HL-60/S4 treated with retinoic acid at 250 ng/mL for 4 days and 3 days (cell line): ENCODE measurements around the gene CDADC1.

Source experiments
- in situ Hi-C: fragments of 300-500 bp; cut with MboI; formaldehyde crosslinking; loops from 2 replicates; pipeline ENCODE4 v1.7.0; 2022; ENCODE audit warnings: low sequenced_read_pairs

CDADC1 gene

DNA sequence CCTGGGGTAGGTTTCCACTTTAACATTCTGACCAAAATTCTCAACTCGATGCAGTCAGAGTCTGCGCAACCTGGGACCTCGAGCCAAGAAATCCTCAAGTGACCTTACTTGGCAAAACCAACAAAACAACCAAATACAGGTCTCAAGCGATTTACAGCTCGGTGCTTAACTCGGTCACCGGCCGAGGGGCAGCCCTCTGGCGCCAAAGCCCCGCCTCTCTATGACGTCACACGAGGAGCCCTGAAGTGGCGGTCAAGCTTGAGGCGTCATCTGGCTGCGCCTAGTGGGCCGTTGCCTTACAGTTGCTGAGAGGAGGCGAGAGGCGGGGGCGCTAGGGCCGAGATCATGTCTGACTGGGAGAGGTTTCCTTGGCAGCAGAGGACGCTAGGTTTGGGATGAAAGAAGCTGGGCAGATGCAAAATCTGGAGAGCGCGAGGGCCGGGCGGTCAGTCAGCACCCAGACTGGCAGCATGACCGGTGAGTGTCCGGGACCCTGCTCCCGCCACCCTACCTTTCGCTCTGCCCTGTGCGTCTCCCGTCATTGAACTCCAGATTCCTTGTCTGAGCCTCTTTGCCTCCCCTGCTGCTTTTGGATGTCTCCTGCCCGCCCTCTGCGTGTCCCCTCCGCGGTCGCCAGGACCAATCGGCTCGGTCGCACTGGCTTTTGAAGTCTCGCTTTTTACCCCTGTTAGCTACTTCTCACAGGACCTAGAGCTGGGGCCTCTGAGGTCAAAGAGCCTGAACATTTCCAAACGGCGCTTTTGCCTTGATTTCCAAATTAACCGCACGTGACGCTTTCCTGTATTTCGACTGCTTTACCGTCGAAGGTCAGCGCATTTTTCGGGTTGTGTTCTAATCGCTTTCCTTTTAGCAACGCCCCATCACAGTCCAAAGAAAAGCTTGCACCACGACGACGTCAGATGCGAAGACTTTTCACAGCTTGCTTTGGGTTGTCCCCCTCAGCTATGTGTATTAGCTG lies at the start of gene CDADC1:
Gene CDADC1 (plus strand): TSS at position 283 of the 979 bp plus-strand sequence. CDS start 113 bp downstream, at position 396.
- in situ Hi-C loops: no loop called here

DNA sequence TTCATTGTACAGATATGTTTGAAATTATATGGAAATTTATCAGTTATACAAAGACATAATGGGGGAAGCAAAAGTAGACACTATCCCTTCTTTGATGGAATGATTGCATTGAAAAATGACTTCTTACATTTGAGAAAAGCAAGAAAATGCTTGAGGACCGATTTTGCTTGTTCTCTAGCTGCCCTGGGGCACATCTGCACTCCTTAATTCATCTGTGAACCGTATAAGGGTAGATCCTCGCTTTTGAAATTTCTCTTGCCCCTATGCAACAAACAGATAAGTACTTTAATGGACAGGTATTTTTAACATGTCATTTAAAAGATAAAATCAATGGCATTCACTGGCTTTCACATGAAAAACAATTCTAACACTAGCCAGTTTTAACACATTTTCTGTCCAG lies 41.1 kb upstream of the CDADC1 start:
- in situ Hi-C loops: no loop called here

DNA sequence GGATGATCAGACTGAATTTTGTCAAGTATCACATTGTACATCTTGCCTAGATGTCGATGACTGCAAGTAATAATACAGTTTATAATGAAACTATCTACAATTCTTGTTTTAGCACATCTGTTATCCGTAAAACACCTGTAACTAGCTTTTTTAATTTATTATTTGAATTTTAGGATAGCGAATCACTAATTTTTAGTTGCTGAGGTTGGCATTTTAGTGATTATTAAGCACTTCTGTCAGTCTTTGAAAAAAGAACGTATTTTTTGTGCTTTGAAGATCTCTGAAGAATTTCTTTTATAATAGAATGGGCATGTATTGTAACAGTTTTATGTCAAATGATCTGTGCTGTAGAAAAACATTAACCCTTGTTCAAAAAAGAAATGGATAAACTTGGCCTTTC lies 39.1 kb upstream of the CDADC1 start:
- in situ Hi-C loops: no loop called here

DNA sequence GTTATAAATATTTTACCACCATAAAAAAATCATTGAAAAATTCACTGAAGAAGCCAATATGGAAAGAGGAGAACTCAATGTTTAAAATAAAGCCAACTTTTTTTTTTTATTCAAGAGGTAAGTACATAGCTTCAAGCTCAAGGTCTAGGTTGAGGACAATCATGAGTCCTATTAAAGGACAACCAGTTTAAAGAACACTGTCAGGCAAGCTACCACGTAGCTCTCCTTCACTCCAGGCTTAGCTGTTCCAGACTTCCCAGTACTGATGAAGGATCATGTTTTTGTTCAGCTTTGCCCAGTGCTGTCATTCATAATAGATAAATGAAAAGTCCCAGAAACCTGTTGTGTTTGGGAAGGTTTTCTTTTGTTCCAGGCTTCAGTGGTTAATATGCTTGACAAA lies 37.6 kb upstream of the CDADC1 start:
- in situ Hi-C loops: no loop called here

DNA sequence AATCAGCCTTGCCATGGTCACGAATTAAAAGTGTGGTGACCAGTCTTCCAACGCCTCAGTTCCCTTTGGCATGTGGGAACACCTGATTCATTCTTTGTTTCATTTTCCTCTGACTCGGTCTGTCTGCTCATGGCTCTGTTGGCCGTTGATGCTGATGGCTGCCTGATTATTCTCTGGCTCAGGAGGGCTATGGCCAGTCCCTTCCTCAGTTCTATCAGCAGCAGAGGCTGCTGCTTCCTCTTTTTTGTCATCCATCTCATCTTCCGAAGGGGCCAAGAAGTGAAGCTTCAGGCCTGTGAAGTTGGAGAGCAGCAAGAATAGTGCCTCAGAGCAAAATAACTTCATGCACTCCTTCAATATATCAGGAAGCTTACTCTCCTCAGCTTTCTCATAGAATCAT lies 37.1 kb upstream of the CDADC1 start:
- in situ Hi-C loops: no loop called here

DNA sequence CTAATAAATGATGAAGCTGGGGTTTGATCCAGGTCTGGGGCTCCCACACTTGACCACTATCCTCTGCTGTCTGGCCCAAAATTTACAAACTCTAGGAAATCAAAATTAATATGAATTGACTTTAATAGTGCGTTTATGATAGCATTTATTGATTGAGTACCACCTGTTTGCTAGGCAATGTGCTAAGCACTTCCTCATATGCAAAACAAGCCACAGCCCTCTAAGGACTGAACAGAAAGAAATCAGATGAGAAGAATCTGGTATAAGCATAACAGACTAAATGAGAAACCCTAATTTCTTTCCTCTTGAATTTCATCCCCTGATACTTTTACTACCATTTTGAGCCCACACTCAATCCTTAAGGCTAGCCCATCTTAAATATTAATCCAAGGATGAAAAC lies 34.2 kb upstream of the CDADC1 start:
- in situ Hi-C loops: no loop called here

DNA sequence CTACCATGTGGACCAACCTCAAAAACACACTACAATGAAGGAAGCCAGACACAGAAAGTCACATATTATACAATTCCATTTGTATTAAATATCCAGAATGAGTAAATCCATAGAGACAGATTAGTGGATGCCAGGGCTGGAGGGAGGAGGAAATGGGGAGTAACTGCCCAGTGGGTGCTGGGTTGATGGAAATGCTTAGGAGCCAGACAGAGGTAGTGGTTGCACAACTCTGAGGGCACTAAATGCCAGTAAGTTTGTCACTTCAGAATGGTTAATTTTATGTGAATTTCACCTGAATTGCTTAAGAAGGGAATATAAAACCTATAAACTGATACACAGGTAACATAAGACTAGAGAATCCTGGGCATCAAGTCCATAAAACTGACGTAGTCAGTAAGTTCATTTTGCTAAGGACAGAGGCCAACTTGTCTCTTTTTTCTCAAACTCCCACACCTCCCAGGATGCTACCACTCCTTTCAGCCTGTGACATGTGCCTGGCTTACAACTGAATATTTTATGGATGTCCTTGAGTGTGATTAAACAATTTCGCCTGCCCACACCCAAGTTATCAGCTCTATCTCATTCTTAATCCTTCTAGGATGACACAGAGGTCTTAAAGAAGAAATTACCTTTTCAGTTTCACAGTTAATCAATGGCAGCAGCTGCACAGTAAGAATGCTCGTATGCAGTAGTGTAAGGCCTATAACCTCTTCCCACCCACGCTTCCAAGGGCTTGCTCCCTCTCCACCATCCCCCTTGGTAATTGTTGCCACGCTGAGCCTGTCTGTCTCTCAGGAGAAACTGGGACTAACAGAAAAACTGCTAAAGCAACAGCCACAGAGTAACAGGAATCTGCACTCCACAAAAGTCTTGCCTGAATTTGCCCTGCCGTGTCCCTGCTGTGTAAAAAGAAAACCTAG lies 33.5 kb upstream of the CDADC1 start:
- in situ Hi-C loops: no loop called here

DNA sequence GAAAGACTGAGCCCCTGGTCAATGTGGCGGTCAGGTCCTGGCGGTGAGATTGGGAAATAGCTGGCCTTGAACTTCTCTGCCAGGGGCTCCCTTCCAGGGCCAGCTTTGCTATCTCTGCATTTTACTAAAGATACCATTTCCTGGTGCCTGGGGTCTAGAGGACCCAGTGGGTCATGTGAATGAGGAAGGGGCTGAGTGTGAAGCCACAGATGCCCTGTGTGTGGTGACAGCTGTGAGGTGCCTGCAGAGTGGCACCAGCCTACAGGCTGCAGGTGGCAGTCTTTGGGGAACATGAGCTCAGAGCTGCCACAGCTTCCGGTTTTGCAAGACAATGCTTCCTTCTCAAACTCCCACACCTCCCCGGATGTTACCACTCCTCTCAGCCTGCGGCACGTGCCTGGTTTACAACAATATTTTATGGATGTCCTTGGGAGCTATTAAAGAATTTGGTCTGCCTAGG lies 32.8 kb upstream of the CDADC1 start:
- in situ Hi-C loops: no loop called here

DNA sequence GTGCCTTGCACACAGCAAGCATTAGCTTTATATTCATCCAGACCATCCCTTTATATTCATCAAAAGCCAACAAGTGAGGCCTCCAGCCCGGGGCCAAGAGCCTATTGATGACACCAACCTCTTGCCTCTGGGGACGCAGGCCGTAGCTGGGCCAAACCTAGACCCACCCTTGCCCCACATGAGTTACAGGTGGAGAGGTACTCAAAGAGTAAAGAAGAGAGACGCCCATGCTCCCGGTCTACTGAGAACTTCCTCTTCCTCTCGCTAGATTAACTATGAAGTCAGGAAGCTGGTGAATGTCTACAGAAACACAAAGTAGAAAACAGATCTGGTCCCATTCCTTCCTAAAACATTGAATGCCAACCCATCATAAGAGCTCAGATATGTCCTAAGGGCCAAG lies 31.4 kb upstream of the CDADC1 start:
- in situ Hi-C loops: no loop called here

DNA sequence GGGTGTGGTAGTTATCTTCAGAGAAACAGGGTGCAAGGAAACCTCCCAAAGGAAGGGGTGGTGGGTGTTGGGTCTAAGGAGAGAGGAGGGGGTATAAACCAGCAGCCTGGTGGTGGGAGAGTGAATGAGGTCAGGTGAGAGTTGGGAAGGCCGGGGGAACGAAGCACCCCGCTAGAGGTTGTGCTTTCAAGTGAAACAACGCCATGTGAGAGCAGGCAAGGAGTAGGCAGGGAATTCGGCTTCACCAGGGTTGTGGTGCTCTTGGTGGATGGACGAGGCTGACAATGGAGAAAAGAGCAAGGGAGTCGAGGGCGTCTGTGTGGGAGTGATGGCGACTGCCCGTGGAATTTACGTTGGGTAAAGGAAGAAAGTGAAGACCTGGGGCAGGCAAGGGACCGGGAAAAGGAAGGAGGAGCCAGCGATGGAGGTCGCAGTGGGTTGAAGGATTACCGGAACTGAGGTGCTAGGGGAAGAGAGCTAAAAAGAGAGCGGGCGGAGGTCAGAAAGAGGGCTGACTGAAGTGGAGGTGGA lies 29.7 kb upstream of the CDADC1 start:
- in situ Hi-C loops: no loop called here

DNA sequence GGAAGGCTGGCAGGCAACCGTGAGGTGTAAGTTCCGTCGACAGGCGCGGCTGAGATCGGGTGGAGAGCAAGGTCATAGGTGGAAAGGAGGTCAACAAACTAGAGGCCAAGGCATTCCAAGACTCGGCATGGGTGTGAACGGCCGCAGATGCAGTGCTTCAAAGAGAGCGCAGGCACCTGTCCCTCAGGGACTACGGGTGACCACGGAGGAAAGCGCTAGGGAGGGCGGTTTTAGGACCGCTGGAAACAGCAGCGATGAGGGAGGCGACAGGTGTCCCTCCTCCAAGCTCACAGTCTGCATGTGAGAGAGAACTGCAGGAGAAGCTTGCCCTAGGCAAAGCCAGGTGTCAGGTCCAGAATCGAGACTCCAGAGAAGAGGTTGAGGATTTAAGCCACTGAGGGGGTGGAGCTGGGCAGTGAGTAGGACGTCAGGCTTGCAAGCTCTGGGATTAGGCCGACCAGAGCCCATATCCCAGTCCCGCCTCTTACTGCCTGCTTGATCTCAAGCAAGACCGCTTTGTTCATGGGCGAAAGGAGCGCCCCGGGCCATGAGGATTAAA lies 29.2 kb upstream of the CDADC1 start:
- in situ Hi-C loops: no loop called here

DNA sequence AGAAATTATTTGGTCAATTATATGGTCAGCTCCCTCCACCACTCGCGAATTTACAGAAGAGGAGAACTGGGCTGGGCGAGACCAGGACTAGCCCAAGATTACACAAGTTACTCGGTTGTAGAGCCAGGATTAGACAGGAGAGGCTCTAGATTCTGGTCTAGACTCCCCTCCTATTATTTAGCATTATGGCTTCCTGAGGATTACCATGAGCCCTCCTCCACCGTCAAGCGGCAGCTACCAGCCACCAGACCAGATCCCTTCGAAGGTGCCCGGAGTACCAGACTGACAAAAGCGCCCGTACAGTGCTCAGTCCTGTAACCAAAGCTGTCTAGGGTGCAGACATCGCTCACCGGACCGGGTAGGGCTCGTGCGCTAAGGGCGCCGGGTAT lies 28.1 kb upstream of the CDADC1 start:
- in situ Hi-C loops: no loop called here

DNA sequence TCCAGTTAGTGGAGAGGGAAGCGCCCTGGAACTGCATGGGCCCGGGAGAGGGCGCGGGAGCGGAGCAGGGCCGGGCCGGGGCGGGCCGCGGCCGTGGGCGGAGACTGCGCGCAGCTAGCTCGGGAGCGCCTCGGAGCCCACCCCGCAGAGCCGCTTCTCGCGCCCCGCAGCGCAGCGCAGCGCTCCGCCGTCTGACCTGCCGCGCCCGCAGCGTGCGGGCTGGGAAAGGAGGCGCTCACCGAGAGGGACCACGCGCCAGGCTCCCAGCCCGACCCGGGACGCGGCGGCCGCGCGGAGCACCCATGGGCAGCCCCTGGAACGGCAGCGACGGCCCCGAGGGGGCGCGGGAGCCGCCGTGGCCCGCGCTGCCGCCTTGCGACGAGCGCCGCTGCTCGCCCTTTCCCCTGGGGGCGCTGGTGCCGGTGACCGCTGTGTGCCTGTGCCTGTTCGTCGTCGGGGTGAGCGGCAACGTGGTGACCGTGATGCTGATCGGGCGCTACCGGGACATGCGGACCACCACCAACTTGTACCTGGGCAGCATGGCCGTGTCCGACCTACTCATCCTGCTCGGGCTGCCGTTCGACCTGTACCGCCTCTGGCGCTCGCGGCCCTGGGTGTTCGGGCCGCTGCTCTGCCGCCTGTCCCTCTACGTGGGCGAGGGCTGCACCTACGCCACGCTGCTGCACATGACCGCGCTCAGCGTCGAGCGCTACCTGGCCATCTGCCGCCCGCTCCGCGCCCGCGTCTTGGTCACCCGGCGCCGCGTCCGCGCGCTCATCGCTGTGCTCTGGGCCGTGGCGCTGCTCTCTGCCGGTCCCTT lies 27.5 kb upstream of the CDADC1 start, which contains the start of gene MLNR:
Gene MLNR (plus strand): TSS at position 303 of the 820 bp plus-strand sequence. CDS start 0 bp downstream, at position 303.
- in situ Hi-C loops: no loop called here

DNA sequence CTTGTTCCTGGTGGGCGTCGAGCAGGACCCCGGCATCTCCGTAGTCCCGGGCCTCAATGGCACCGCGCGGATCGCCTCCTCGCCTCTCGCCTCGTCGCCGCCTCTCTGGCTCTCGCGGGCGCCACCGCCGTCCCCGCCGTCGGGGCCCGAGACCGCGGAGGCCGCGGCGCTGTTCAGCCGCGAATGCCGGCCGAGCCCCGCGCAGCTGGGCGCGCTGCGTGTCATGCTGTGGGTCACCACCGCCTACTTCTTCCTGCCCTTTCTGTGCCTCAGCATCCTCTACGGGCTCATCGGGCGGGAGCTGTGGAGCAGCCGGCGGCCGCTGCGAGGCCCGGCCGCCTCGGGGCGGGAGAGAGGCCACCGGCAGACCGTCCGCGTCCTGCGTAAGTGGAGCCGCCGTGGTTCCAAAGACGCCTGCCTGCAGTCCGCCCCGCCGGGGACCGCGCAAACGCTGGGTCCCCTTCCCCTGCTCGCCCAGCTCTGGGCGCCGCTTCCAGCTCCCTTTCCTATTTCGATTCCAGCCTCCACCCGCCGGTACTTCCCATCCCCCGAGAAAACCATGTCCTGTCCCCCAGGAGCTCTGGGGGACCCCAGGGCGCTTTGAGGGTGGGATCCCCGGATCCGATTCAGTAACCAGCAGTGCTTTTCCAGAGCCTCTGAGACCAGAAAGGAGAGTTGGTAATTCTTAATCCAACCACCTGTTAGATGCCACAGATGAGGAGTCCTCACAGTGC lies 26.7 kb upstream of the CDADC1 start:
- in situ Hi-C loops: no loop called here

DNA sequence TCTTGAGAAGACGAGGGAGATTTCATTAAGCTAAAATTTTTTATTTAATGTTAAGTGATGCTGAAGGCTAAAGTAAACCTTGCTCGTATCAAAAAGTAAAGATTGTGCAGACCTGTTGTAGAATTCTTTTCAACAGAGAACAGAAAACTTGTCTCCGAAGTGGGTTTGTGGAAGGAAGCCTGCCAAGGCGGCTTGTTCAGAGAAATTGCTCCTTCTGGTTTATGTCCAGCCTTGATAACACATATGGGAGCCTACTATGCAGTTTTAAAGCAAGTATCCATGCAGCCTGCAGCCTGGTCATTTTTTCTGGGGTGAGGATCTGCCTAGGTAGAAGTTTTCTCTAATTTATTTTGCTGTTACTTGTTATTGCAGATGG lies 26.1 kb upstream of the CDADC1 start:
- in situ Hi-C loops: no loop called here

DNA sequence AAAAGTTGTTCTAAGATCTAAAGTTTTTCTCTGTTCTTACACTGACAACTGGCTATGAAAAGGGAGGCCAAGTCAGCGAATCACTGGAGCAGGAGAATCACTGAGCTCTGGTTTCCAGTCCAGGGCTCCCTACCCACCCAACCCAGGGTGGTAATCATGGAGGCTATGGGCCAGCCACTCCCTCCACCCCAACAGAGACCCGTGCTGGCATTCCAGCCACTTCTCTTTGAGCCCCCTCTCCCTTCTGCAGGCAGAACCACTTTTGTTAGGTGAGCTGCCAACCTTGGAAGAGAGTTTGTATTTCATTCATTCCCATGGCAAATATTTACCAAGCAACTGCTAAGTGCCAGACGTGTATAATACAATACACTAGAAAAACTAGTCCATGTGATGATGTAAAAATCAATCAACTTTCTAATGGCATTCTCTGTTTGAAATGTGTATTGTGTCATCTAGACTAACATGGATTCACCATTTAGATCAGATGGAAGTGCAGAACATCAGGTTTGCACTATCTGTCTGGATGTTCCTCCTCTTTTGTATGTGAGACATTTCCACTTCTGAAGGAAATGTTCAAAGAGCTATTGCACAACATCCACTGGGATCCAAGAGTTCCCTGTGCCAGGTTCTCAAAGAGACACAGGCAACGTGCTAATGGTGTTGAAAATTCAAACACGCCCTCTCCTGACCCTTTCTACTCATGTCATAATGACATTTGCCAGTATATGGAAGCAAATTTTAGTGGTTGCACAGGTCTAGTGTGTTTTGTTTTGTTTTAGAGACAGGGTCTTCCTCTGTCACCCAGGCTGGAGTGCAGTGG lies 22.3 kb upstream of the CDADC1 start:
- in situ Hi-C loops: no loop called here

DNA sequence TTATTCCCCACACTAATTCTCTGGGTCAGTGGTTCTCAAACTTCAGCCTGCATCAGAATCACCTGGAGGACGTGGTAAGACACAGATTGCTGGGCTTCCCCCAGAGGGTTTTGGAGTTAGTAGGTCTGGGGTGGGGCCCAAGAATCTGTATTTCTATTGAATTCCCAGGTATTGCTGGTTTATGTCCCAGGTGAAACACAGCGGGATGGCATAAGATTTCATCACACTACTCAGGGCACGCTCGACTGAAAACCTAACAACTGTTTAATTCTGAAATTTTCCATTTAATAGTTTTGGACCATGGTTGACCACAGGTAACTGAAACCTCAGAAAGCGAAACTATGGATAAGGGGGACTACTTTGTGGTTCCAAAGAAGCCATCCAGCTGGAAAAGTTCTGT lies 21.1 kb upstream of the CDADC1 start:
- in situ Hi-C loops: no loop called here

DNA sequence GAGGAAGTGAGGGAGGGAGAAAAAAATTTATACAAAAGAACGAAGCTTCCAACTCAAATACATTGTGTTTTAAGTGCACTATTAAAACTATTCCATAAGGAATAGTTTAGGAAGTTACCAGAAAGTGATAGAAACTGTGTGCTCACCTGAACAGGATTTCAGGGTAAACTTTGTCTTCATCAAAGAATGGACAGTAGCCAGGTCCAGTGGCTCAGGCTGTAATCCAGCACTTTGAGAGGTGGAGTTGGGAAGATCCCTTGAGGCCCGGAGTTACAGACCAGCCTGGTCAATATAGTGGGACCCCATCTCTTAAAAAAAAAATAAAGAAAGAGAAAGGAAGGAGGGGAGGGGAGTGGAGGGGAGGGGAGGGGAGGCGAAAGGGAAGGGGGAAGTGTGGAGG lies 13.0 kb upstream of the CDADC1 start:
- in situ Hi-C loops: no loop called here
